ENCODE data around the gene MFF.

DNA sequence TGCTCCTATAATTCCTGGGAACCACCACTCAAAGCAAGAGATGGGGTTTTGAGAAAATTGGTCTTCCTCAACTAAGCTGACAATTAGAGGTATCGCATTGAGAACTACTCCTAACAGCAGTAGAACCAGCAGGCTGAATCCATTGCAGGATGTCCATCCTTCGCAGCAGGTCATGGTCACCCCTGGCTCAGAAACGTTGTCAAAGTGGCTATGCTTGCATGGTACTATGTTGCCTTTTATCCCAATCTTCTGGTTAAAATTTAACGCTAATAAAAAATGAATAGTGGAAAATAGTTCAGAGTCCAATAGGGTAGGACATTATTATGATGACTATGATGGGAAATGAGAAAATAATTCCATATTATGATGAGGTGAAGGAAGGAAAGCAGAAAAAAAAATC is 54.0 kb downstream of the MFF start, which contains the start of gene TM4SF20:
- TF ChIP-seq POLR2A (IDR thresholded peaks at IDR 0.05): no peak
- TF ChIP-seq, protein P1, sequence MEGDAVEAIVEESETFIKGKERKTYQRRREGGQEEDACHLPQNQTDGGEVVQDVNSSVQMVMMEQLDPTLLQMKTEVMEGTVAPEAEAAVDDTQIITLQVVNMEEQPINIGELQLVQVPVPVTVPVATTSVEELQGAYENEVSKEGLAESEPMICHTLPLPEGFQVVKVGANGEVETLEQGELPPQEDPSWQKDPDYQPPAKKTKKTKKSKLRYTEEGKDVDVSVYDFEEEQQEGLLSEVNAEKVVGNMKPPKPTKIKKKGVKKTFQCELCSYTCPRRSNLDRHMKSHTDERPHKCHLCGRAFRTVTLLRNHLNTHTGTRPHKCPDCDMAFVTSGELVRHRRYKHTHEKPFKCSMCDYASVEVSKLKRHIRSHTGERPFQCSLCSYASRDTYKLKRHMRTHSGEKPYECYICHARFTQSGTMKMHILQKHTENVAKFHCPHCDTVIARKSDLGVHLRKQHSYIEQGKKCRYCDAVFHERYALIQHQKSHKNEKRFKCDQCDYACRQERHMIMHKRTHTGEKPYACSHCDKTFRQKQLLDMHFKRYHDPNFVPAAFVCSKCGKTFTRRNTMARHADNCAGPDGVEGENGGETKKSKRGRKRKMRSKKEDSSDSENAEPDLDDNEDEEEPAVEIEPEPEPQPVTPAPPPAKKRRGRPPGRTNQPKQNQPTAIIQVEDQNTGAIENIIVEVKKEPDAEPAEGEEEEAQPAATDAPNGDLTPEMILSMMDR (IDR thresholded peaks at IDR 0.05): no peak
